GM21390 (cell line): ENCODE data around the gene ARHGEF18.
"Not testable (repeated sequence)": the region's sequence is repeated elsewhere in the genome, so short reads cannot be mapped to it uniquely, and the experiment has no call there.

Source experiments
- ATAC-seq: cut with Tn5 transposase; IDR thresholded peaks from one replicate; pipeline ENCODE4 v1.9.1; 2021; ENCODE audit not compliant: unreplicated experiment

ARHGEF18 gene

GRCh38 chr19:7346997-7347396, 1.7 kb upstream of the ARHGEF18 start:
- not testable (repeated sequence) for ATAC-seq

- ATAC-seq = no peak
These were observed 474 bp downstream of the ARHGEF18 start for GRCh38 chr19:7349231-7349591.

- ATAC-seq = no peak
These were observed 1.4 kb downstream of the ARHGEF18 start for GRCh38 chr19:7349961-7350711.

- no peak for ATAC-seq
These were observed 3.1 kb downstream of the ARHGEF18 start for GRCh38 chr19:7351861-7352260.

- no peak for ATAC-seq
These were observed 6.5 kb downstream of the ARHGEF18 start for GRCh38 chr19:7355151-7355820.

GRCh38 chr19:7355871-7356270, 7.1 kb downstream of the ARHGEF18 start:
- no peak for ATAC-seq

- ATAC-seq = no peak
These were observed 8.3 kb downstream of the ARHGEF18 start for GRCh38 chr19:7356899-7357627.

- no peak for ATAC-seq
These were observed 9.4 kb downstream of the ARHGEF18 start for GRCh38 chr19:7358102-7358597.

- ATAC-seq = no peak
These were observed 11.8 kb downstream of the ARHGEF18 start for GRCh38 chr19:7360393-7360984.

GRCh38 chr19:7363225-7363624, 14.5 kb downstream of the ARHGEF18 start:
- ATAC-seq = no peak

GRCh38 chr19:7366701-7367420, 18.1 kb downstream of the ARHGEF18 start:
- ATAC-seq = no peak

GRCh38 chr19:7368456-7368855, 19.7 kb downstream of the ARHGEF18 start:
- ATAC-seq = no peak

- ATAC-seq = not testable (repeated sequence)
These were observed 20.1 kb downstream of the ARHGEF18 start for GRCh38 chr19:7368866-7369265.

- no peak for ATAC-seq
These were observed 21.8 kb downstream of the ARHGEF18 start for GRCh38 chr19:7370546-7370945.

- no peak for ATAC-seq
These were observed 22.3 kb downstream of the ARHGEF18 start for GRCh38 chr19:7371001-7371400.

GRCh38 chr19:7372810-7373209, 24.1 kb downstream of the ARHGEF18 start:
- no peak for ATAC-seq

GRCh38 chr19:7373862-7374261, 25.1 kb downstream of the ARHGEF18 start:
- no peak for ATAC-seq

- no peak for ATAC-seq
These were observed 27.6 kb downstream of the ARHGEF18 start for GRCh38 chr19:7376151-7376852.

GRCh38 chr19:7377196-7377595, 28.5 kb downstream of the ARHGEF18 start:
- ATAC-seq = no peak

- no peak for ATAC-seq
These were observed 32.3 kb downstream of the ARHGEF18 start for GRCh38 chr19:7381073-7381390.
